Adipocyte (in vitro differentiated cells): ENCODE results near the gene SNAP47.
A peak's percentile ranks its signal among the peaks of the same experiment; 100 is the strongest.

Experiments used
- DNase-seq: peaks from one replicate; pipeline ENCODE4 v3.0.0-alpha.2; 2015; ENCODE audit warnings: low read depth
- H3K27me3 ChIP-seq: replicated peaks from 2 replicates; pipeline ENCODE4 v1.7.0; 2013; ENCODE audit warnings: mild to moderate bottlenecking, low read length, moderate library complexity; ENCODE audit not compliant: control insufficient read depth, insufficient read depth
- H3K36me3 ChIP-seq: 2 replicates; pipeline ENCODE4 v1.7.0; 2013; ENCODE audit warnings: low read length, mild to moderate bottlenecking, moderate library complexity; ENCODE audit not compliant: control insufficient read depth, insufficient read depth, severe bottlenecking
- H3K4me1 ChIP-seq: 2 replicates; pipeline ENCODE4 v1.7.0; 2013; ENCODE audit warnings: mild to moderate bottlenecking, low read length, moderate library complexity; ENCODE audit not compliant: control insufficient read depth, insufficient read depth
- H3K4me3 ChIP-seq: 2 replicates; pipeline ENCODE4 v1.7.0; 2013; ENCODE audit warnings: mild to moderate bottlenecking, low read length, moderate library complexity
- H3K9ac ChIP-seq: 2 replicates; pipeline ENCODE4 v1.7.0; 2013; ENCODE audit warnings: mild to moderate bottlenecking, low read length, moderate library complexity
- H3K9me3 ChIP-seq: 2 replicates; pipeline ENCODE4 v1.7.0; 2013; ENCODE audit warnings: mild to moderate bottlenecking, low read length, moderate library complexity; ENCODE audit not compliant: control insufficient read depth

SNAP47 gene

GRCh38 chr1:227798078-227798802, 63.0 kb downstream of the SNAP47 start:
- H3K36me3 ChIP-seq: no peaks in the 10 kb centered on the region
- no peak overlapping the region for H3K9ac ChIP-seq
- H3K27me3 ChIP-seq: peaks cover 3% of the 10 kb centered on the region
- H3K4me3 ChIP-seq: no peak overlapping the region
- DNase-seq: no peak
- peaks cover 13% of the 10 kb centered on the region for H3K9me3 ChIP-seq
- peaks cover 16% of the 10 kb centered on the region for H3K4me1 ChIP-seq

DNA sequence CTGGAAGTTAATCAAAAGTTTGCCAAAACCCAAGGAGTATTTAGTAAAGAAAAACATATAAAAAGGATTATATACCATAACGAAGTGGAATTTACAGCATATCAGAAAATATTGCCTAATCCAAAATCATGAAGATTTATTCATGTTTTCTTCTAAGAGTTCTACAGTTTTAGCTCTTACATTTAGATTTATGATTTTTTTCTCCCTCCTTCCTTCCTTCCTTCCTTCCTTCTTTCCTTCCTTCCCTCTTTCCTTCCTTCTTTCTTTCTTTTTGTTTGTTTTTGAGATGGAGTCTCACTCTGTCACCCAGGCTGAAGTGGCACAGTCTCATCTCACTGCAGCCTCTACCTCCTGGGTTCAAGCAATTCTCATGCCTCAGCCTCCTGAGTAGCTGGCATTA, 64.5 kb downstream of the SNAP47 start:
- Histone ChIP-seq H3K4me1 (peaks cover 2% of the 10 kb centered on the region), H3K9me3 (peaks cover 28% of the 10 kb centered on the region), H3K4me3 (no peak overlapping the region), H3K9ac (no peak overlapping the region), H3K27me3 (peaks cover 3% of the 10 kb centered on the region), H3K36me3 (no peaks in the 10 kb centered on the region)
- DNase-seq: no peak

DNA sequence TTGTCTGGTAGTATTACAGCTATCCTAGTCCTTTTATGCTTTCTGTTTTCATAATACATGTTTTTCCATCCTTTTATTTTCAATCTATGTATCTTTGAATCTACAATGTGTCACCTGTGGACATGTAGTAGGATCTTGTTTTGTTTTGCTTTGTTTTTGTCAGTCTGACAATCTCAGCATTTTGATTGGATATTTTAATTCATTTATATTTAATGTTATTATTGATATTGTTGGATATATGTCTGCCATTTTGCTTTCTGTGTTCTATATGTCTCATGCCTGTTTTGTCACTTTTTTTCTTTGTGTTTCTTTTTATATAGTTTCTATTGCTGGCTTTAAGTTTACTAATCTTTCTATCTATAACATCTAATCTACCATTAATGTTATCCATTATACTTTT, 68.7 kb downstream of the SNAP47 start:
- H3K27me3 ChIP-seq: peaks cover 1% of the 10 kb centered on the region
- no peaks in the 10 kb centered on the region for H3K36me3 ChIP-seq
- peaks cover 33% of the 10 kb centered on the region for H3K9me3 ChIP-seq
- no peak overlapping the region for H3K4me3 ChIP-seq
- no peak overlapping the region for H3K9ac ChIP-seq
- no peak for DNase-seq
- no peaks in the 10 kb centered on the region for H3K4me1 ChIP-seq

- peak; percentile 69 for DNase-seq
- no peaks in the 10 kb centered on the region for H3K36me3 ChIP-seq
These were observed 70.5 kb downstream of the SNAP47 start for GRCh38 chr1:227805606-227806197.

GRCh38 chr1:227808566-227808965, 73.3 kb downstream of the SNAP47 start:
- no peak for DNase-seq
- Histone ChIP-seq H3K4me1 (no peaks in the 10 kb centered on the region), H3K4me3 (no peak overlapping the region), H3K27me3 (no peaks in the 10 kb centered on the region), H3K9me3 (peaks cover 27% of the 10 kb centered on the region), H3K9ac (no peak overlapping the region), H3K36me3 (no peaks in the 10 kb centered on the region)

More at GRCh38 chr1:227805606-227806197, 70.5 kb downstream of the SNAP47 start:
- Histone ChIP-seq H3K27me3 (no peaks in the 10 kb centered on the region), H3K4me3 (no peak overlapping the region), H3K4me1 (no peaks in the 10 kb centered on the region), H3K9ac (no peak overlapping the region), H3K9me3 (peaks cover 27% of the 10 kb centered on the region)

DNA sequence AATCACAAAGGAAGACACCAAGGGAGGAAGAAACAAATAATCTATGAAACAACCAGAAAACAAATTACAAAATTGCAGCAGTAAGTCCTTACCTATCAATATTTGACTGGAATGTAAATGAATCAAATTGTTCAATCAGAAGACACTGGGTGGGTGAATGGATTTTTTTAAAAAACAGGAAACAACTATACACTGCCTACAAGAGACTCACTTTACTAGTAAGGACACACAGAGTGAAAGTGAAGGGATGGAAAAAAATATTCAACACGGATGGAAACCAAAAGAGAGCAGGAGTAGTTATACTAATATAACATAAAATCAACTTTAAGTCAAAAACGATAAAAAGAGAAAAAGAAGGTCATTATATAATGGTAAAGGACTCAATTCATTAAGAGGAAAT, 73.8 kb downstream of the SNAP47 start:
- Histone ChIP-seq H3K4me3 (no peak overlapping the region), H3K27me3 (no peaks in the 10 kb centered on the region), H3K9ac (no peak overlapping the region), H3K4me1 (no peaks in the 10 kb centered on the region), H3K36me3 (no peaks in the 10 kb centered on the region), H3K9me3 (peaks cover 26% of the 10 kb centered on the region)
- DNase-seq: no peak

DNA sequence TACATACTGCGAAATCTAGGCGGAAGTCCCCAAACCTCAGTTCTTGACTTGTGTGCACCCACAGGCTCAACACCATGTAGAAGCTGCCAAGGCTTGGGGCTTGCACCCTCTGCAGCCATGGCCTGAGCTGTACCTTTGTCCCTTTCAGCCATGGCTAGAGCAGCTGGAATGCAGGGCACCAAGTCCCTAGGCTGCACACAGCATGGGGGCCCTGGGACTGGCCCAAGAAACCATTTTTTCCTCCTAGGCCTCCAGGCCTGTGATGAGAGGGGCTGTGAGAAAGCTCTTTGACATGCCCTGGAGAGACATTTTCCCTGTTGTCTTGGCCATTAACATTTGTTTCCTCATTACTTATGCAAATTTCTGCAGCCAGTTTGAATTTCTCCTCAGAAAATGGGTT, 78.7 kb downstream of the SNAP47 start:
- peaks cover 20% of the 10 kb centered on the region for H3K9me3 ChIP-seq
- no peaks in the 10 kb centered on the region for H3K4me1 ChIP-seq
- no peaks in the 10 kb centered on the region for H3K27me3 ChIP-seq
- H3K9ac ChIP-seq: no peak overlapping the region
- no peak overlapping the region for H3K4me3 ChIP-seq
- no peaks in the 10 kb centered on the region for H3K36me3 ChIP-seq
- no peak for DNase-seq

DNA sequence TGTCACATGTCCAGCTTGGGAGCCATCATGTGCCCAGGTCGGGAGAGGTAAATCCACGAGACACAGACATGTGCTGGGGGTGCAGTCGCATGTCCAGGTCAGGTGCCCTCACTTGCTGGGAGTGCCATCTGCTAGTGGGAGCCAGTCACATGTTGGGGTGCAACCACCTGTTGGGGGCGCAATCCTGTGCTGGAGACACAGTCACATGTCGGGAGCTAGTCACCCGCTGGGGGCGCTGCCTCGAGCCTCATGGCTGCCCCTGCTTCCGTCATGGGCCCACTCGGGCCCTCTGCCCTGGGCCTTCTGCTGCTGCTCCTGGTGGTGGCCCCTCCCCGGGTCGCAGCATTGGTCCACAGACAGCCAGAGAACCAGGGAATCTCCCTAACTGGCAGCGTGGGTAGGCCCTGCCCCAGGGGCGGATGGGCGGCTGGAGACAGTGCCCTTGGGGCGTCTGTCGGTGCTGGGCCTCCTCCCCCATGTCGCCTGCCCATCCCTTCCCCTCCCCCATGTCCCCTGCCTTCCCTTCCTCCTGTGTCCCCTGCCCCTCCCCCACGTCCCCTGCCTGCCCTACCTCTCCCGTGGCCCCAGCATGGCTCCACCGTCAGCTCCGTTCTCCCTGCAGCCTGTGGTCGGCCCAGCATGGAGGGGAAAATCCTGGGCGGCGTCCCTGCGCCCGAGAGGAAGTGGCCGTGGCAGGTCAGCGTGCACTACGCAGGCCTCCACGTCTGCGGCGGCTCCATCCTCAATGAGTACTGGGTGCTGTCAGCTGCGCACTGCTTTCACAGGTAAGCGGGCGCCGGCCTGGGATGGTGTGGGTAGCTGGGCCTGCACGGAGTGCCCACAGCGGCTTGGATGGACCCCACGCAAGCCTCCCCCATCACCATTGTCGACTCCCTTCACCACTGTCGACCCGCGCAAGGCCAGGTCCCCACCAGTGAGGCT, 80.5 kb downstream of the SNAP47 start, which contains the start of gene PRSS38:
PRSS38 (plus strand) TSS at position 208 of the 942 bp plus-strand sequence; CDS start at position 250, 42 bp downstream.
- no peaks in the 10 kb centered on the region for H3K4me1 ChIP-seq
- DNase-seq: no peak
- no peaks in the 10 kb centered on the region for H3K27me3 ChIP-seq
- H3K4me3 ChIP-seq: no peak within 1 kb of the TSS
- no peaks in the 10 kb centered on the region for H3K36me3 ChIP-seq
- H3K9ac ChIP-seq: no peak within 1 kb of the TSS
- H3K9me3 ChIP-seq: peaks cover 20% of the 10 kb centered on the region

DNA sequence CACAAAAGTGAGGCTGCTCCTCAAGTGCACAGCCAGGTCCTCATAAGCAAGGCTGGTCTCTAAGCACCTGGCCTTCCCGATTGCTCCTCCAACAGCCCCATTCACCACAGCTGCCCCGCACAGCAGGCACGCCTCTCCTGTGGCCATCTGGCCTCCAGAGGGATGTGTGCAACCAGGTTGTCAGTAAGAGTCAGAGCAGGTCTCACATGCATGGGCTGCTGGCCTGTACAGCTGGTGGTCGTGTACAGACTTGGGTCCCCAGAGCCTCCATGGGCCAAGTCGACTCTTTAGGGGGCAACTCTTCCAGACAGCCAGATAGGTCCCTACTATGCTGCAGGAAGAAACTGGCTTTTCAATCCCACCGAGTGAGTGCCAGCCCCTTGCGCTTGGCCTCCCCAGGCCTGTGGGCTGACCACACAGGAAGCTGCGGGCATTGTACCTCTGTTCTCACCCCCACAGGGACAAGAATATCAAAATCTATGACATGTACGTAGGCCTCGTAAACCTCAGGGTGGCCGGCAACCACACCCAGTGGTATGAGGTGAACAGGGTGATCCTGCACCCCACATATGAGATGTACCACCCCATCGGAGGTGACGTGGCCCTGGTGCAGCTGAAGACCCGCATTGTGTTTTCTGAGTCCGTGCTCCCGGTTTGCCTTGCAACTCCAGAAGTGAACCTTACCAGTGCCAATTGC, 81.7 kb downstream of the SNAP47 start:
- no peak for DNase-seq
- no peaks in the 10 kb centered on the region for H3K36me3 ChIP-seq
- no peaks in the 10 kb centered on the region for H3K4me1 ChIP-seq
- H3K4me3 ChIP-seq: no peak overlapping the region
- peaks cover 29% of the 10 kb centered on the region for H3K9me3 ChIP-seq
- no peak overlapping the region for H3K9ac ChIP-seq
- no peaks in the 10 kb centered on the region for H3K27me3 ChIP-seq

GRCh38 chr1:227823537-227823936, 88.3 kb downstream of the SNAP47 start:
- H3K36me3 ChIP-seq: no peaks in the 10 kb centered on the region
- no peak overlapping the region for H3K9ac ChIP-seq
- H3K9me3 ChIP-seq: peaks cover 19% of the 10 kb centered on the region
- H3K27me3 ChIP-seq: no peaks in the 10 kb centered on the region
- no peak overlapping the region for H3K4me3 ChIP-seq
- DNase-seq: no peak
- no peaks in the 10 kb centered on the region for H3K4me1 ChIP-seq
